Tibial nerve (tissue), 3 donors: ENCODE data around the gene G6PC2.

Experiments
- POLR2A ChIP-seq, 2 donors: fragments of 450-650 bp; IDR thresholded peaks; one replicate each; pipeline ENCODE4 v1.6.1; 2017; ENCODE audit warnings: antibody characterized with exemption in 2 of 2, mild to moderate bottlenecking in 2 of 2, moderate library complexity in 2 of 2
- TF ChIP-seq, protein P1 (sequence below), 5 experiments: fragments of 200-600 bp in 3 of 5; fragments of 450-650 bp in 2 of 5; sonication (generic) in 3 of 5; IDR thresholded peaks; one replicate each; pipeline ENCODE4 v1.5.1; 2016 to 2019; ENCODE audit warnings: antibody characterized with exemption in 5 of 5, mild to moderate bottlenecking in 3 of 5, moderate library complexity in 2 of 5

DNA sequence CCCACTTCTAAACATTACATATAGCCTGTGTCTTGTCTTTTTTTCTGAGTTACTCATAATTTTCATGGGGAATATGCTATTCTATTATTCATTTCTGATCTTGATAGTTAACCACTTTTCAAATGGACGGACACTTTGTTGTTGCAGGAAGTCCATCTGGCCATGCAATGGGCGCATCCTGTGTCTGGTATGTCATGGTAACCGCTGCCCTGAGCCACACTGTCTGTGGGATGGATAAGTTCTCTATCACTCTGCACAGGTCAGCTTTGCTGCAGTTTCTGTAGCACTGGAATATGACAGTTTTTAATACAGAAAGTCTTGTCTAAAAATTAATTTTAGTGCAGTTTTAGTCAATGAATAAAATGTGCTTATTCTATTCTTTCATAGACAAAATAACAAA is 3.3 kb downstream of the G6PC2 start:
- no peak for TF ChIP-seq POLR2A (IDR thresholded peaks at IDR 0.05)
- TF ChIP-seq, protein P1, sequence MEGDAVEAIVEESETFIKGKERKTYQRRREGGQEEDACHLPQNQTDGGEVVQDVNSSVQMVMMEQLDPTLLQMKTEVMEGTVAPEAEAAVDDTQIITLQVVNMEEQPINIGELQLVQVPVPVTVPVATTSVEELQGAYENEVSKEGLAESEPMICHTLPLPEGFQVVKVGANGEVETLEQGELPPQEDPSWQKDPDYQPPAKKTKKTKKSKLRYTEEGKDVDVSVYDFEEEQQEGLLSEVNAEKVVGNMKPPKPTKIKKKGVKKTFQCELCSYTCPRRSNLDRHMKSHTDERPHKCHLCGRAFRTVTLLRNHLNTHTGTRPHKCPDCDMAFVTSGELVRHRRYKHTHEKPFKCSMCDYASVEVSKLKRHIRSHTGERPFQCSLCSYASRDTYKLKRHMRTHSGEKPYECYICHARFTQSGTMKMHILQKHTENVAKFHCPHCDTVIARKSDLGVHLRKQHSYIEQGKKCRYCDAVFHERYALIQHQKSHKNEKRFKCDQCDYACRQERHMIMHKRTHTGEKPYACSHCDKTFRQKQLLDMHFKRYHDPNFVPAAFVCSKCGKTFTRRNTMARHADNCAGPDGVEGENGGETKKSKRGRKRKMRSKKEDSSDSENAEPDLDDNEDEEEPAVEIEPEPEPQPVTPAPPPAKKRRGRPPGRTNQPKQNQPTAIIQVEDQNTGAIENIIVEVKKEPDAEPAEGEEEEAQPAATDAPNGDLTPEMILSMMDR (IDR thresholded peaks at IDR 0.05): no peak
